K562 (cell line): ENCODE results near the gene SCAMP3. TPM values are rescaled to one million over a fixed set of nuclear protein-coding genes. Genes with fewer than 3 reads are reported as not detected.

Source experiments
- ATAC-seq: fragments of 200-7000 bp; cut with Tn5 transposase; 3 replicates; pipeline ENCODE4 v1.9.1; 2020; ENCODE audit warnings: moderate library complexity
- BruUV-seq: library from RNA; stranded (reverse); fragments of 400-500 nt; replicated peaks from 2 replicates; lab custom pipeline; 2021; lab: Mats Ljungman, UMichigan
- CTCF ChIA-PET: fragments of 300-600 bp; formaldehyde crosslinking; extraction: SDS; loops from one replicate; lab custom pipeline; 2021; ENCODE audit warnings: low intra/inter-chr PET ratio; lab: Yijun Ruan, JAX
- POLR2A ChIA-PET: fragments of 300-600, 350-650 bp; sonication (Branson Sonifier 250); formaldehyde crosslinking; extraction: SDS; loops from one replicate; lab custom pipeline; 2021; ENCODE audit warnings: antibody characterized with exemption, inconsistent platforms; lab: Yijun Ruan, JAX
- DNase-seq, 4 experiments: peaks; one replicate each; pipeline versions ENCODE4 v3.0.0 to v3.0.0-alpha.2; 2011 to 2018; ENCODE audit warnings: low spot score in 3 of 4, mixed read lengths in 3 of 4; ENCODE audit errors: extremely low read depth in 1 of 4
- FAIRE-seq: peaks from 2 replicates; lab custom pipeline; 2011; peaks lifted over from hg19 to GRCh38; lab: Jason Lieb, UNC
- H2AFZ ChIP-seq: 2 replicates; pipeline ENCODE4 v1.6.0; 2011; ENCODE audit warnings: low read depth, low read length, control low read depth, inconsistent platforms
- H3K27ac ChIP-seq: fragments of 200-600 bp; 3 replicates; pipeline ENCODE4 v1.8.0; 2011; ENCODE audit warnings: low read depth, mild to moderate bottlenecking, control low read depth, inconsistent platforms, low read length, moderate library complexity, mixed read lengths; ENCODE audit errors: extremely low read depth
- H3K27me3 ChIP-seq, 2 experiments: fragments of 300-600 bp in 1 of 2; 2 replicates in 1 of 2; 3 replicates in 1 of 2; pipeline versions ENCODE4 v1.6.0 to v1.8.0; 2011; ENCODE audit warnings: inconsistent platforms in 2 of 2, low read length in 2 of 2, mild to moderate bottlenecking in 1 of 2, mixed read lengths in 1 of 2, moderate library complexity in 1 of 2; ENCODE audit not compliant: control insufficient read depth in 2 of 2, insufficient read depth in 2 of 2
- H3K36me3 ChIP-seq: fragments of 300-600 bp; 3 replicates; pipeline ENCODE4 v1.8.0; 2011; ENCODE audit warnings: mild to moderate bottlenecking, low read length, inconsistent platforms; ENCODE audit not compliant: control insufficient read depth, insufficient read depth
- H3K4me1 ChIP-seq, 2 experiments: fragments of 200-600 bp in 1 of 2; replicated peaks in 1 of 2; 2 replicates in 1 of 2; 3 replicates in 1 of 2; pipeline versions ENCODE4 v1.5.1 to v1.8.0; 2011; ENCODE audit warnings: inconsistent platforms in 2 of 2, low read length in 2 of 2, mild to moderate bottlenecking in 1 of 2, mixed read lengths in 1 of 2, moderate library complexity in 1 of 2; ENCODE audit not compliant: control insufficient read depth in 2 of 2, insufficient read depth in 2 of 2
- H3K4me2 ChIP-seq: 2 replicates; pipeline ENCODE4 v1.6.1; 2011; ENCODE audit warnings: low read length, control low read depth, inconsistent platforms, mixed read lengths; ENCODE audit not compliant: insufficient read depth
- H3K4me3 ChIP-seq: fragments of 200-600 bp; sonication (generic), shearing (Covaris generic); 2 replicates; pipeline ENCODE4 v1.5.1; 2016; ENCODE audit warnings: control low read depth, inconsistent platforms
- H3K79me2 ChIP-seq: fragments of 200-600 bp; 3 replicates; pipeline ENCODE4 v1.8.0; 2011; ENCODE audit warnings: low read length, inconsistent platforms; ENCODE audit not compliant: control insufficient read depth, insufficient read depth
- H3K9ac ChIP-seq, 2 experiments: 2 replicates each; pipeline versions ENCODE4 v1.6.0 to v1.6.1; 2011; ENCODE audit warnings: low read depth in 2 of 2, low read length in 2 of 2, control low read depth in 1 of 2, inconsistent platforms in 1 of 2, mild to moderate bottlenecking in 1 of 2, mixed read lengths in 1 of 2; ENCODE audit not compliant: insufficient read depth in 1 of 2
- H3K9me1 ChIP-seq: one replicate; pipeline ENCODE4 v1.6.0; 2011; ENCODE audit warnings: inconsistent platforms, mild to moderate bottlenecking, low read length, moderate library complexity; ENCODE audit not compliant: control insufficient read depth, insufficient read depth
- H3K9me3 ChIP-seq: replicated peaks from 2 replicates; pipeline ENCODE4 v1.5.1; 2011; ENCODE audit warnings: low read depth, low read length, inconsistent platforms; ENCODE audit not compliant: control insufficient read depth, insufficient read depth
- H4K20me1 ChIP-seq: replicated peaks from 2 replicates; pipeline ENCODE4 v1.6.1; 2011; ENCODE audit warnings: low read length, inconsistent platforms, mixed read lengths; ENCODE audit not compliant: control insufficient read depth, insufficient read depth
- KDM5B ChIP-seq: fragments of 200-600 bp; sonication (generic); IDR thresholded peaks from 2 replicates; pipeline ENCODE4 v1.6.1; 2012; ENCODE audit warnings: low read depth, mild to moderate bottlenecking, moderate library complexity, low read length, control low read depth, inconsistent platforms; ENCODE audit not compliant: insufficient replicate concordance
- MYBL2 ChIP-seq, 2 experiments: fragments of 450-650 bp in 1 of 2; sonication (generic) in 1 of 2; formaldehyde crosslinking in 1 of 2; IDR thresholded peaks; 2 replicates each; pipeline versions ENCODE4 v1.6.1 to v1.8.1; 2017 to 2022; ENCODE audit warnings: borderline replicate concordance in 1 of 2, inconsistent platforms in 1 of 2, low read depth in 1 of 2, mild to moderate bottlenecking in 1 of 2, missing genetic modification reagents in 1 of 2, moderate library complexity in 1 of 2
- TAF1 ChIP-seq: IDR thresholded peaks from 2 replicates; pipeline ENCODE4 v1.6.1; 2011; ENCODE audit warnings: mild to moderate bottlenecking, low read length, moderate library complexity; ENCODE audit not compliant: insufficient read depth, control insufficient read depth, severe bottlenecking; ENCODE audit errors: extremely low read depth
- ZFX ChIP-seq: sonication (generic); formaldehyde crosslinking; IDR thresholded peaks from 2 replicates; pipeline ENCODE4 v1.8.0; 2022; ENCODE audit warnings: mild to moderate bottlenecking, missing genetic modification reagents, moderate library complexity
- WGBS: fragments of 100-300 bp; shearing (Covaris generic); methylation state at CpG from one replicate; pipeline ENCODE4 v1.1.6; 2016; ENCODE audit warnings: low coverage, mixed read lengths; ENCODE audit not compliant: insufficient coverage; ENCODE audit errors: missing lambda C conversion rate; 5-methylcytosine and 5-hydroxymethylcytosine counted together
- in situ Hi-C: fragments of 300-500 bp; cut with MboI; formaldehyde crosslinking; loops from 4 replicates; pipeline ENCODE4 v1.15.0; 2018; ENCODE audit warnings: inconsistent platforms, mixed read lengths
- intact Hi-C: fragments of 100-400 bp; cut with micrococcal nuclease; formaldehyde crosslinking; loops from 2 replicates; pipeline ENCODE4 v1.14.2; 2022
- polyA plus RNA-seq, 8 experiments: library from polyadenylated mRNA; depleted of rRNA in 4 of 8; stranded (reverse) in 5 of 8; unstranded in 3 of 8; fragments of >200 nt; fragmentation: Nextera tagmentation in 2 of 8; fragmentation: Illumina TruSeq in 1 of 8; extraction: Ambion mirVana in 2 of 8; extraction: Trizol in 1 of 8; gene quantifications; 2 replicates each; pipeline versions ENCODE4 v1.2.1 to v1.2.3, GENCODE V29; 2011 to 2014; ENCODE audit warnings: inconsistent platforms in 1 of 8, missing spikeins in 1 of 8
- total RNA-seq, 7 experiments: library from RNA; depleted of rRNA in 6 of 7; stranded (reverse); fragments of >200 nt in 6 of 7; fragmentation: Illumina TruSeq in 2 of 7; extraction: Trizol in 2 of 7; gene quantifications; 2 replicates each; pipeline versions ENCODE4 v1.2.1 to v1.2.3, GENCODE V29; 2011 to 2021; ENCODE audit warnings: low replicate concordance in 1 of 7
- TF ChIP-seq, protein P1 (sequence below): fragments of 250-450 bp; sonication (Bioruptor Pico); IDR thresholded peaks from 2 replicates; pipeline ENCODE4 v1.6.1; 2021; ENCODE audit warnings: mild to moderate bottlenecking
- TF ChIP-seq, protein P2 (sequence below), 2 experiments: fragments of 450-650 bp; formaldehyde crosslinking in 1 of 2; IDR thresholded peaks; 2 replicates each; pipeline versions ENCODE4 v1.4.0 to v1.6.1; 2014 to 2020; ENCODE audit warnings: mild to moderate bottlenecking in 2 of 2, borderline replicate concordance in 1 of 2, low read depth in 1 of 2
- TF ChIP-seq, protein P3 (sequence below): fragments of 450-650 bp; IDR thresholded peaks from 2 replicates; pipeline ENCODE4 v1.6.1; 2018; ENCODE audit not compliant: partially characterized antibody

The SCAMP3 gene
- total and polyA plus RNA-seq, 9 of the 15 experiments (the other 6 are each of a cell fraction or from before 2014, with no cell fraction given): 14.2 to 131 (median 86.1) TPM

DNA sequence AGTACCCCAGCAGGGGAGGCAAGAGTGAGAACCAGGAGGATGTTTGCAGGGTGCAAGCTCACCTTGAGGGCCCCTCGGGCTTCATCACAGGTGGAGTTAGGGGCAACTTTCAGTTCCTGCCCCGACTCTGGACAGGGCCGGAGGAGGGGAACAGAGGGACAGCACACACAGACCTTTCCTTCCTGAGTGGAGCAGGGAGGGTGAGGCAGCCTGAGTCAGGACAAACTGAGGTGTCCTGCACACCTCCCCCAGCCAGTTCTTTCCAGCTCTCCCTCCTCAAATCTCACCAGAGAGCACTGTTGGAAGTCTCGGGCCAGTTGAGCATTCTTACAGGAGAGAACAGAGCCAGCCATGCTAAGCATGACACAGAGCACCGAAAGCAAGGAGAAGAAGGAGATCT, 8.4 kb downstream of the SCAMP3 start:
- H3K4me1 ChIP-seq: peaks cover 25 to 48% of the 10 kb centered on the region in 2 experiments
- WGBS: 58% methylated on average over 5 of the region's 5 CpGs
- in situ Hi-C loops (loop anchor here (10.0 kb wide), 1 partner anchor 341 kb away; no protein-coding TSS in a partner anchor), intact Hi-C loops (loop anchor here (5.0 to 10.0 kb wide), 2 partner anchors 251 to 339 kb away; no protein-coding TSS in a partner anchor)
- ChIA-PET POLR2A (no interaction called here), CTCF (interaction anchor here (1.2 kb wide), 1 partner anchor 70 kb away, joined by 4 read pairs; no protein-coding TSS in a partner anchor)
- peaks cover 39% of the 10 kb centered on the region; the same call in 2 of the 3 replicates for H3K36me3 ChIP-seq
- no peak for FAIRE-seq
- BruUV-seq: no TSS peak
- ATAC-seq: no peak
- H3K27ac ChIP-seq: peak overlapping the region; percentile 65; the same call in 1 of the 3 replicates
- no peaks in the 10 kb centered on the region for H3K9me1 ChIP-seq
- H3K4me3 ChIP-seq: peak overlapping the region; percentile 58
- no peaks in the 10 kb centered on the region for H3K9me3 ChIP-seq
- H3K4me2 ChIP-seq: peak overlapping the region; percentile 81
- no peaks in the 10 kb centered on the region for H3K27me3 ChIP-seq
- H2AFZ ChIP-seq: no peak overlapping the region
- peak overlapping the region; percentile 75 to 97; a peak in 3 of 4 replicates for H3K9ac ChIP-seq
- peak in 1 of 4 experiments; percentile 34 for DNase-seq
- H4K20me1 ChIP-seq: no peaks in the 10 kb centered on the region
- peaks cover 18% of the 10 kb centered on the region for H3K79me2 ChIP-seq
- TF ChIP-seq KDM5B (peak; percentile 4), TAF1 (no peak), MYBL2 (IDR thresholded peaks at IDR 0.05; ENCODE audit: low read depth) (no peak), MYBL2 (CRISPR knock-in tag; IDR thresholded peaks at IDR 0.05; ENCODE audit: borderline replicate concordance) (no peak), ZFX (CRISPR knock-in tag) (no peak)
- TF ChIP-seq, protein P1, sequence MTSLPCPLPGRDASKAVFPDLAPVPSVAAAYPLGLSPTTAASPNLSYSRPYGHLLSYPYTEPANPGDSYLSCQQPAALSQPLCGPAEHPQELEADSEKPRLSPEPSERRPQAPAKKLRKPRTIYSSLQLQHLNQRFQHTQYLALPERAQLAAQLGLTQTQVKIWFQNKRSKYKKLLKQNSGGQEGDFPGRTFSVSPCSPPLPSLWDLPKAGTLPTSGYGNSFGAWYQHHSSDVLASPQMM (CRISPR knock-in tag): no peak
- TF ChIP-seq, protein P2, sequence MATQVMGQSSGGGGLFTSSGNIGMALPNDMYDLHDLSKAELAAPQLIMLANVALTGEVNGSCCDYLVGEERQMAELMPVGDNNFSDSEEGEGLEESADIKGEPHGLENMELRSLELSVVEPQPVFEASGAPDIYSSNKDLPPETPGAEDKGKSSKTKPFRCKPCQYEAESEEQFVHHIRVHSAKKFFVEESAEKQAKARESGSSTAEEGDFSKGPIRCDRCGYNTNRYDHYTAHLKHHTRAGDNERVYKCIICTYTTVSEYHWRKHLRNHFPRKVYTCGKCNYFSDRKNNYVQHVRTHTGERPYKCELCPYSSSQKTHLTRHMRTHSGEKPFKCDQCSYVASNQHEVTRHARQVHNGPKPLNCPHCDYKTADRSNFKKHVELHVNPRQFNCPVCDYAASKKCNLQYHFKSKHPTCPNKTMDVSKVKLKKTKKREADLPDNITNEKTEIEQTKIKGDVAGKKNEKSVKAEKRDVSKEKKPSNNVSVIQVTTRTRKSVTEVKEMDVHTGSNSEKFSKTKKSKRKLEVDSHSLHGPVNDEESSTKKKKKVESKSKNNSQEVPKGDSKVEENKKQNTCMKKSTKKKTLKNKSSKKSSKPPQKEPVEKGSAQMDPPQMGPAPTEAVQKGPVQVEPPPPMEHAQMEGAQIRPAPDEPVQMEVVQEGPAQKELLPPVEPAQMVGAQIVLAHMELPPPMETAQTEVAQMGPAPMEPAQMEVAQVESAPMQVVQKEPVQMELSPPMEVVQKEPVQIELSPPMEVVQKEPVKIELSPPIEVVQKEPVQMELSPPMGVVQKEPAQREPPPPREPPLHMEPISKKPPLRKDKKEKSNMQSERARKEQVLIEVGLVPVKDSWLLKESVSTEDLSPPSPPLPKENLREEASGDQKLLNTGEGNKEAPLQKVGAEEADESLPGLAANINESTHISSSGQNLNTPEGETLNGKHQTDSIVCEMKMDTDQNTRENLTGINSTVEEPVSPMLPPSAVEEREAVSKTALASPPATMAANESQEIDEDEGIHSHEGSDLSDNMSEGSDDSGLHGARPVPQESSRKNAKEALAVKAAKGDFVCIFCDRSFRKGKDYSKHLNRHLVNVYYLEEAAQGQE (IDR thresholded peaks at IDR 0.05; ENCODE audit: borderline replicate concordance): 0 out of 2 replicates have a peak, but pooled peaks have one; percentile 6
- TF ChIP-seq, protein P2 (CRISPR knock-in tag; IDR thresholded peaks at IDR 0.05; ENCODE audit: low read depth): no peak
- TF ChIP-seq, protein P3, sequence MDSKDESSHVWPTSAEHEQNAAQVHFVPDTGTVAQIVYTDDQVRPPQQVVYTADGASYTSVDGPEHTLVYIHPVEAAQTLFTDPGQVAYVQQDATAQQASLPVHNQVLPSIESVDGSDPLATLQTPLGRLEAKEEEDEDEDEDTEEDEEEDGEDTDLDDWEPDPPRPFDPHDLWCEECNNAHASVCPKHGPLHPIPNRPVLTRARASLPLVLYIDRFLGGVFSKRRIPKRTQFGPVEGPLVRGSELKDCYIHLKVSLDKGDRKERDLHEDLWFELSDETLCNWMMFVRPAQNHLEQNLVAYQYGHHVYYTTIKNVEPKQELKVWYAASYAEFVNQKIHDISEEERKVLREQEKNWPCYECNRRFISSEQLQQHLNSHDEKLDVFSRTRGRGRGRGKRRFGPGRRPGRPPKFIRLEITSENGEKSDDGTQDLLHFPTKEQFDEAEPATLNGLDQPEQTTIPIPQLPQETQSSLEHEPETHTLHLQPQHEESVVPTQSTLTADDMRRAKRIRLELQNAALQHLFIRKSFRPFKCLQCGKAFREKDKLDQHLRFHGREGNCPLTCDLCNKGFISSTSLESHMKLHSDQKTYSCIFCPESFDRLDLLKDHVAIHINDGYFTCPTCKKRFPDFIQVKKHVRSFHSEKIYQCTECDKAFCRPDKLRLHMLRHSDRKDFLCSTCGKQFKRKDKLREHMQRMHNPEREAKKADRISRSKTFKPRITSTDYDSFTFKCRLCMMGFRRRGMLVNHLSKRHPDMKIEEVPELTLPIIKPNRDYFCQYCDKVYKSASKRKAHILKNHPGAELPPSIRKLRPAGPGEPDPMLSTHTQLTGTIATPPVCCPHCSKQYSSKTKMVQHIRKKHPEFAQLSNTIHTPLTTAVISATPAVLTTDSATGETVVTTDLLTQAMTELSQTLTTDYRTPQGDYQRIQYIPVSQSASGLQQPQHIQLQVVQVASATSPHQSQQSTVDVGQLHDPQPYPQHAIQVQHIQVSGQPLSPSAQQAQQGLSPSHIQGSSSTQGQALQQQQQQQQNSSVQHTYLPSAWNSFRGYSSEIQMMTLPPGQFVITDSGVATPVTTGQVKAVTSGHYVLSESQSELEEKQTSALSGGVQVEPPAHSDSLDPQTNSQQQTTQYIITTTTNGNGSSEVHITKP: no peak
